H9 (cell line): ENCODE results near the gene RPS6KA4. TPM values are rescaled to one million over a fixed set of nuclear protein-coding genes. Genes with fewer than 3 reads are reported as not detected.

Source experiments
- DNase-seq: peaks from one replicate; pipeline ENCODE4 v3.0.0-alpha.2; 2017
- H2AFZ ChIP-seq: one replicate; pipeline ENCODE4 v1.6.1; 2013; ENCODE audit warnings: mild to moderate bottlenecking, low read length, control low read depth, moderate library complexity
- H2AK5ac ChIP-seq: 2 replicates; pipeline ENCODE4 v1.6.1; 2013; ENCODE audit warnings: low read length, control low read depth, mixed read lengths; ENCODE audit not compliant: insufficient read length
- H2BK120ac ChIP-seq: one replicate; pipeline ENCODE4 v1.6.1; 2013; ENCODE audit warnings: low read depth, mild to moderate bottlenecking, low read length, control low read depth, inconsistent platforms; ENCODE audit not compliant: poor library complexity, severe bottlenecking
- H2BK12ac ChIP-seq: 2 replicates; pipeline ENCODE4 v1.6.1; 2013; ENCODE audit warnings: low read length, control low read depth, mixed read lengths, low read depth; ENCODE audit not compliant: insufficient read length
- H2BK15ac ChIP-seq: 2 replicates; pipeline ENCODE4 v1.6.1; 2013; ENCODE audit warnings: low read depth, low read length, control low read depth
- H2BK20ac ChIP-seq: one replicate; pipeline ENCODE4 v1.6.1; 2013; ENCODE audit warnings: low read depth, mild to moderate bottlenecking, low read length, control low read depth, inconsistent platforms; ENCODE audit not compliant: poor library complexity, severe bottlenecking
- H2BK5ac ChIP-seq: 2 replicates; pipeline ENCODE4 v1.6.1; 2013; ENCODE audit warnings: low read length, control low read depth, mixed read lengths; ENCODE audit not compliant: insufficient read length
- H3K14ac ChIP-seq: 2 replicates; pipeline ENCODE4 v1.6.1; 2013; ENCODE audit warnings: low read length, control low read depth; ENCODE audit not compliant: insufficient read depth
- H3K18ac ChIP-seq: 2 replicates; pipeline ENCODE4 v1.6.1; 2013; ENCODE audit warnings: low read depth, mild to moderate bottlenecking, mixed read lengths, low read length, control low read depth; ENCODE audit not compliant: insufficient read length
- H3K23ac ChIP-seq: 2 replicates; pipeline ENCODE4 v1.6.1; 2013; ENCODE audit warnings: low read length, control low read depth, mixed read lengths, low read depth; ENCODE audit not compliant: insufficient read length
- H3K23me2 ChIP-seq: 2 replicates; pipeline ENCODE4 v1.6.1; 2013; ENCODE audit warnings: low read depth, mild to moderate bottlenecking, mixed read lengths, low read length, control low read depth; ENCODE audit not compliant: insufficient read length, poor library complexity, severe bottlenecking
- H3K27ac ChIP-seq: 2 replicates; pipeline ENCODE4 v1.5.1; 2013; ENCODE audit warnings: low read length, control low read depth, mixed read lengths, low read depth; ENCODE audit not compliant: insufficient read length
- H3K27me3 ChIP-seq: 2 replicates; pipeline ENCODE4 v1.6.1; 2013; ENCODE audit warnings: low read length, control low read depth, inconsistent platforms; ENCODE audit not compliant: insufficient read depth
- H3K4ac ChIP-seq: 2 replicates; pipeline ENCODE4 v1.6.1; 2013; ENCODE audit warnings: low read depth, mild to moderate bottlenecking, control low read depth, inconsistent platforms, low read length, moderate library complexity
- H3K4me1 ChIP-seq: 2 replicates; pipeline ENCODE4 v1.6.1; 2013; ENCODE audit warnings: low read length, control low read depth, inconsistent platforms; ENCODE audit not compliant: insufficient read depth
- H3K4me2 ChIP-seq: 2 replicates; pipeline ENCODE4 v1.6.1; 2013; ENCODE audit warnings: low read length, control low read depth, mixed read lengths; ENCODE audit not compliant: insufficient read length, insufficient read depth
- H3K56ac ChIP-seq: 2 replicates; pipeline ENCODE4 v1.6.1; 2013; ENCODE audit warnings: low read depth, mild to moderate bottlenecking, mixed read lengths, low read length, control low read depth; ENCODE audit not compliant: insufficient read length
- H3K79me1 ChIP-seq: 2 replicates; pipeline ENCODE4 v1.6.1; 2013; ENCODE audit warnings: low read depth, mild to moderate bottlenecking, moderate library complexity, low read length, control low read depth, inconsistent platforms; ENCODE audit not compliant: insufficient read depth, poor library complexity, severe bottlenecking
- H3K79me2 ChIP-seq: 2 replicates; pipeline ENCODE4 v1.6.1; 2013; ENCODE audit warnings: low read length, control low read depth, inconsistent platforms; ENCODE audit not compliant: insufficient read depth
- H3K9ac ChIP-seq: 2 replicates; pipeline ENCODE4 v1.6.1; 2013; ENCODE audit warnings: low read length, control low read depth, mixed read lengths; ENCODE audit not compliant: insufficient read length; ENCODE audit errors: extremely low read depth
- H3K9me3 ChIP-seq: one replicate; pipeline ENCODE4 v1.6.1; 2013; ENCODE audit warnings: low read depth, low read length, inconsistent platforms; ENCODE audit not compliant: control insufficient read depth
- H3T11ph ChIP-seq: one replicate; pipeline ENCODE4 v1.6.1; 2013; ENCODE audit warnings: mild to moderate bottlenecking, low read length, control low read depth, inconsistent platforms
- H4K20me1 ChIP-seq: one replicate; pipeline ENCODE4 v1.6.1; 2013; ENCODE audit not compliant: control insufficient read depth, insufficient read length, insufficient read depth
- H4K5ac ChIP-seq: 2 replicates; pipeline ENCODE4 v1.6.1; 2013; ENCODE audit warnings: low read depth, mild to moderate bottlenecking, mixed read lengths, low read length, control low read depth; ENCODE audit not compliant: insufficient read length
- H4K8ac ChIP-seq: replicated peaks from 2 replicates; pipeline ENCODE4 v1.6.1; 2013; ENCODE audit warnings: low read length, control low read depth, mixed read lengths, low read depth; ENCODE audit not compliant: insufficient read length
- H4K91ac ChIP-seq: 2 replicates; pipeline ENCODE4 v1.6.1; 2013; ENCODE audit warnings: low read depth, mild to moderate bottlenecking, moderate library complexity, mixed read lengths, low read length, control low read depth; ENCODE audit not compliant: insufficient read length
- H3K27ac Mint-ChIP-seq, 3 experiments: 2 replicates in 2 of 3; 3 replicates in 1 of 3; pipeline ENCODE4 v1.8.0; 2020 to 2021; ENCODE audit warnings: mixed read lengths in 3 of 3, mild to moderate bottlenecking in 1 of 3, moderate library complexity in 1 of 3
- H3K27me3 Mint-ChIP-seq: 2 replicates; pipeline ENCODE4 v1.8.0; 2021; ENCODE audit warnings: low read depth, mild to moderate bottlenecking, moderate library complexity, mixed read lengths
- H3K36me3 Mint-ChIP-seq, 3 experiments: 2 replicates in 2 of 3; 3 replicates in 1 of 3; pipeline ENCODE4 v1.8.0; 2020 to 2021; ENCODE audit warnings: low read depth in 3 of 3, mixed read lengths in 3 of 3; ENCODE audit not compliant: insufficient read depth in 1 of 3
- H3K4me1 Mint-ChIP-seq, 2 experiments: 2 replicates each; pipeline ENCODE4 v1.8.0; 2020; ENCODE audit warnings: mixed read lengths in 2 of 2
- H3K4me3 Mint-ChIP-seq, 2 experiments: 2 replicates in 1 of 2; 3 replicates in 1 of 2; pipeline ENCODE4 v1.8.0; 2020 to 2021; ENCODE audit warnings: mild to moderate bottlenecking in 2 of 2, mixed read lengths in 2 of 2, moderate library complexity in 1 of 2
- H3K9me3 Mint-ChIP-seq, 2 experiments: 2 replicates in 1 of 2; 3 replicates in 1 of 2; pipeline ENCODE4 v1.8.0; 2020; ENCODE audit warnings: mild to moderate bottlenecking in 2 of 2, mixed read lengths in 2 of 2, moderate library complexity in 1 of 2
- CTCF ChIP-seq: fragments of 200-600 bp; sonication (generic); conservative IDR thresholded peaks from 3 replicates; pipeline ENCODE4 v1.8.0; 2021; ENCODE audit warnings: antibody characterized with exemption, mild to moderate bottlenecking
- WGBS: extraction: QIAGEN DNeasy Blood & Tissue Kit; methylation state at CpG from one replicate; pipeline ENCODE4 v1.1.7; 2013; ENCODE audit warnings: missing lambda C conversion rate, low lambda C conversion rate, mixed read lengths; ENCODE audit not compliant: insufficient read length; ENCODE audit errors: extremely low coverage; 5-methylcytosine and 5-hydroxymethylcytosine counted together
- total RNA-seq: library from RNA; stranded (reverse); gene quantifications from 2 replicates; pipeline ENCODE4 v1.2.1, GENCODE V29; 2021

The RPS6KA4 gene
- total RNA-seq, 1 experiment from 2014 or later = 10.8 TPM

- no peak for TF ChIP-seq CTCF
- Histone ChIP-seq H2BK120ac (no peak overlapping the region), H3K4me2 (no peak overlapping the region), H3T11ph (no peak overlapping the region), H3K14ac (no peak overlapping the region), H2AFZ (no peak overlapping the region), H2BK12ac (no peak overlapping the region), H4K20me1 (peaks cover 3% of the 10 kb centered on the region), H3K4ac (no peak overlapping the region), H3K23ac (no peak overlapping the region), H3K27me3 (no peaks in the 10 kb centered on the region), H2AK5ac (no peak overlapping the region), H3K23me2 (peaks cover 1% of the 10 kb centered on the region), H2BK20ac (no peak overlapping the region), H3K79me2 (no peaks in the 10 kb centered on the region), H3K4me1 (peaks cover 2% of the 10 kb centered on the region; the same call in 1 of the 2 replicates), H3K79me1 (no peaks in the 10 kb centered on the region), H3K9ac (no peak overlapping the region), H3K27ac (no peak overlapping the region), H3K56ac (no peak overlapping the region), H2BK15ac (no peak overlapping the region), H3K9me3 (no peaks in the 10 kb centered on the region), H2BK5ac (no peak overlapping the region), H4K5ac (no peak overlapping the region), H4K8ac (no peak overlapping the region), H4K91ac (no peak overlapping the region), H3K18ac (no peak overlapping the region)
- Mint-ChIP-seq H3K4me1 (peaks cover 2 to 20% of the 10 kb centered on the region in 2 experiments; a peak in 3 of 4 replicates), H3K36me3 (peaks cover 0 to 2% (median 0%) of the 10 kb centered on the region in 3 experiments; a peak in 1 of 7 replicates), H3K27me3 (peaks cover 1% of the 10 kb centered on the region; the same call in 1 of the 2 replicates), H3K9me3 (no peaks in the 10 kb centered on the region), H3K27ac (no peak overlapping the region), H3K4me3 (no peak overlapping the region)
- WGBS = no CpG with 5 or more reads among the region's 12 CpGs
- DNase-seq = no peak
These were observed 11.6 kb upstream of the RPS6KA4 start for GRCh38 chr11:64347193-64347867.
